ENCODE results near the gene FFAR3.
"Not testable (repeated sequence)": the region's sequence is repeated elsewhere in the genome, so short reads cannot be mapped to it uniquely, and the experiment has no call there.

Gene FFAR3

GRCh38 chr19:35399948-35400772 lies 41.9 kb downstream of the FFAR3 start:
- no peaks in the 10 kb centered on the region for H3K27me3 ChIP-seq (replicated peaks; ENCODE audit: control insufficient read depth, insufficient read depth, low read length, poor library complexity, severe bottlenecking)

GRCh38 chr19:35400773-35401100 lies 42.5 kb downstream of the FFAR3 start:
- H3K36me3 ChIP-seq (ENCODE audit: control insufficient read depth, insufficient read depth, low read length): no peaks in the 10 kb centered on the region
- H3K27me3 ChIP-seq (replicated peaks; ENCODE audit: control insufficient read depth, insufficient read depth, low read length, poor library complexity, severe bottlenecking): no peaks in the 10 kb centered on the region
- no peaks in the 10 kb centered on the region for H3K4me1 ChIP-seq (ENCODE audit: control insufficient read depth, insufficient read depth, low read length, poor library complexity, severe bottlenecking)
- no peak overlapping the region for H3K27ac ChIP-seq (ENCODE audit: insufficient read depth, low read length, poor library complexity, severe bottlenecking)
- H3K4me3 ChIP-seq (ENCODE audit: insufficient read depth, low read depth, low read length, poor library complexity, severe bottlenecking): no peak overlapping the region
- no peaks in the 10 kb centered on the region for H3K9me3 ChIP-seq (ENCODE audit: control insufficient read depth, low read length)
- DNase-seq: no peak

More at GRCh38 chr19:35399948-35400772, 41.9 kb downstream of the FFAR3 start:
- Histone ChIP-seq H3K27ac (ENCODE audit: insufficient read depth, low read length, poor library complexity, severe bottlenecking) (no peak overlapping the region), H3K36me3 (ENCODE audit: control insufficient read depth, insufficient read depth, low read length) (no peaks in the 10 kb centered on the region), H3K4me1 (ENCODE audit: control insufficient read depth, insufficient read depth, low read length, poor library complexity, severe bottlenecking) (no peaks in the 10 kb centered on the region), H3K9me3 (ENCODE audit: control insufficient read depth, low read length) (no peaks in the 10 kb centered on the region), H3K4me3 (ENCODE audit: insufficient read depth, low read depth, low read length, poor library complexity, severe bottlenecking) (no peak overlapping the region)
- no peak for DNase-seq

GRCh38 chr19:35401416-35401815 lies 43.2 kb downstream of the FFAR3 start:
- not testable (repeated sequence) for H3K9me3 ChIP-seq (ENCODE audit: control insufficient read depth, low read length); H3K4me1 ChIP-seq (ENCODE audit: control insufficient read depth, insufficient read depth, low read length, poor library complexity, severe bottlenecking); H3K27me3 ChIP-seq (replicated peaks; ENCODE audit: control insufficient read depth, insufficient read depth, low read length, poor library complexity, severe bottlenecking); H3K4me3 ChIP-seq (ENCODE audit: insufficient read depth, low read depth, low read length, poor library complexity, severe bottlenecking); DNase-seq; H3K27ac ChIP-seq (ENCODE audit: insufficient read depth, low read length, poor library complexity, severe bottlenecking); H3K36me3 ChIP-seq (ENCODE audit: control insufficient read depth, insufficient read depth, low read length)

GRCh38 chr19:35403116-35403760 lies 45.0 kb downstream of the FFAR3 start:
- Histone ChIP-seq H3K4me3 (ENCODE audit: insufficient read depth, low read depth, low read length, poor library complexity, severe bottlenecking) (no peak overlapping the region), H3K36me3 (ENCODE audit: control insufficient read depth, insufficient read depth, low read length) (no peaks in the 10 kb centered on the region), H3K4me1 (ENCODE audit: control insufficient read depth, insufficient read depth, low read length, poor library complexity, severe bottlenecking) (no peaks in the 10 kb centered on the region), H3K27ac (ENCODE audit: insufficient read depth, low read length, poor library complexity, severe bottlenecking) (no peak overlapping the region), H3K9me3 (ENCODE audit: control insufficient read depth, low read length) (no peaks in the 10 kb centered on the region), H3K27me3 (replicated peaks; ENCODE audit: control insufficient read depth, insufficient read depth, low read length, poor library complexity, severe bottlenecking) (no peaks in the 10 kb centered on the region)
- no peak for DNase-seq

GRCh38 chr19:35404879-35405622 lies 46.8 kb downstream of the FFAR3 start:
- Histone ChIP-seq H3K36me3 (ENCODE audit: control insufficient read depth, insufficient read depth, low read length) (no peaks in the 10 kb centered on the region), H3K4me1 (ENCODE audit: control insufficient read depth, insufficient read depth, low read length, poor library complexity, severe bottlenecking) (no peaks in the 10 kb centered on the region), H3K27ac (ENCODE audit: insufficient read depth, low read length, poor library complexity, severe bottlenecking) (no peak overlapping the region), H3K27me3 (replicated peaks; ENCODE audit: control insufficient read depth, insufficient read depth, low read length, poor library complexity, severe bottlenecking) (no peaks in the 10 kb centered on the region), H3K4me3 (ENCODE audit: insufficient read depth, low read depth, low read length, poor library complexity, severe bottlenecking) (no peak overlapping the region), H3K9me3 (ENCODE audit: control insufficient read depth, low read length) (no peaks in the 10 kb centered on the region)
- no peak for DNase-seq

GRCh38 chr19:35407619-35408018 lies 49.4 kb downstream of the FFAR3 start:
- no peak for DNase-seq
- Histone ChIP-seq H3K36me3 (ENCODE audit: control insufficient read depth, insufficient read depth, low read length) (no peaks in the 10 kb centered on the region), H3K27ac (ENCODE audit: insufficient read depth, low read length, poor library complexity, severe bottlenecking) (no peak overlapping the region), H3K9me3 (ENCODE audit: control insufficient read depth, low read length) (no peaks in the 10 kb centered on the region), H3K4me3 (ENCODE audit: insufficient read depth, low read depth, low read length, poor library complexity, severe bottlenecking) (no peak overlapping the region), H3K4me1 (ENCODE audit: control insufficient read depth, insufficient read depth, low read length, poor library complexity, severe bottlenecking) (no peaks in the 10 kb centered on the region), H3K27me3 (replicated peaks; ENCODE audit: control insufficient read depth, insufficient read depth, low read length, poor library complexity, severe bottlenecking) (no peaks in the 10 kb centered on the region)

GRCh38 chr19:35408284-35409171 lies 50.3 kb downstream of the FFAR3 start:
- Histone ChIP-seq H3K36me3 (ENCODE audit: control insufficient read depth, insufficient read depth, low read length) (no peaks in the 10 kb centered on the region), H3K9me3 (ENCODE audit: control insufficient read depth, low read length) (no peaks in the 10 kb centered on the region), H3K4me1 (ENCODE audit: control insufficient read depth, insufficient read depth, low read length, poor library complexity, severe bottlenecking) (no peaks in the 10 kb centered on the region), H3K4me3 (ENCODE audit: insufficient read depth, low read depth, low read length, poor library complexity, severe bottlenecking) (no peak overlapping the region), H3K27ac (ENCODE audit: insufficient read depth, low read length, poor library complexity, severe bottlenecking) (no peak overlapping the region), H3K27me3 (replicated peaks; ENCODE audit: control insufficient read depth, insufficient read depth, low read length, poor library complexity, severe bottlenecking) (no peaks in the 10 kb centered on the region)
- no peak for DNase-seq

GRCh38 chr19:35409191-35409590 lies 50.9 kb downstream of the FFAR3 start:
- Histone ChIP-seq H3K36me3 (ENCODE audit: control insufficient read depth, insufficient read depth, low read length) (no peaks in the 10 kb centered on the region), H3K4me3 (ENCODE audit: insufficient read depth, low read depth, low read length, poor library complexity, severe bottlenecking) (no peak overlapping the region), H3K27me3 (replicated peaks; ENCODE audit: control insufficient read depth, insufficient read depth, low read length, poor library complexity, severe bottlenecking) (no peaks in the 10 kb centered on the region), H3K27ac (ENCODE audit: insufficient read depth, low read length, poor library complexity, severe bottlenecking) (no peak overlapping the region), H3K9me3 (ENCODE audit: control insufficient read depth, low read length) (no peaks in the 10 kb centered on the region), H3K4me1 (ENCODE audit: control insufficient read depth, insufficient read depth, low read length, poor library complexity, severe bottlenecking) (no peaks in the 10 kb centered on the region)
- no peak for DNase-seq
